Measurements from ENCODE around the gene DUSP16.
"Not testable (repeated sequence)": the region's sequence is repeated elsewhere in the genome, so short reads cannot be mapped to it uniquely, and the experiment has no call there.

Gene DUSP16

DNA sequence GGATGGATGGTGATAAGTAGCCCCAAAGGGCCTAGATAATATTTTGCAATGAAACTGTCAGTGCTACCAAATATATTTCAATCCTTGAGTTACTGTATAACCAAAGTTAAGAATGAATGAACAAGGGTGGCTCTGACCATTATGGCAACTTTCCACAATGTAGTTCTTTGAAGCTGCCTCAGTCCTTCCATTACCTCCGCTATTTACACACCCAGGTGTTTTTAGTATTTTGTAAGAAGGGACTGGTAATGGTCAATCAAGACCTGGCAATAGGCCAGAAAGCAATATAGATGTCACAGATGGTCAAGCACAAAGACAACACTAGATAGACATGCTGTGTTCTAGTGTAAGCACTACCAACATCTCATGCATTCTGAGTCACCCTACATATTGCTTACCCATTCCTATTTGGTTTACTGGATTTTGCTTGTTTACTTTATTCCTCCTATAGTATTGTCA is 16.3 kb downstream of the DUSP16 start:
- DNase-seq (ENCODE audit: low spot score): no peak

DNA sequence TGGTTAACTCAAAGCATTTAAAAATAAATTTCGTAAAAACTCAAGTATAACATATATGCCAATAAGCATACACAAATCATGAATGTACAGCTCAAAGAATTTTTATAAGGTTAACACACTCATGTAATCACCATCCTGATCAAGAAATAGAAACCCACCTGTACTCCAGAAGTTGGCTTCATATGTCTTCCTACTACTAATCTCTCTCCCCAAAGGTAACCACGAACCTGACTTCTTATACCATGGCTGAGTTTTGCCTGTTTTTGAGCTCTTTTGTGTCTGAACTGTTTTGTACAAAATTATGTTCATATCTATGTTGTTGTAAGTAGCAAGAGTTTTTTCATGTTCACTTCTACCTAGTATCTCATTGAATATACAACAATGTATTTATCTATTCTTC is 18.7 kb downstream of the DUSP16 start:
- no peak for DNase-seq (ENCODE audit: low spot score)

DNA sequence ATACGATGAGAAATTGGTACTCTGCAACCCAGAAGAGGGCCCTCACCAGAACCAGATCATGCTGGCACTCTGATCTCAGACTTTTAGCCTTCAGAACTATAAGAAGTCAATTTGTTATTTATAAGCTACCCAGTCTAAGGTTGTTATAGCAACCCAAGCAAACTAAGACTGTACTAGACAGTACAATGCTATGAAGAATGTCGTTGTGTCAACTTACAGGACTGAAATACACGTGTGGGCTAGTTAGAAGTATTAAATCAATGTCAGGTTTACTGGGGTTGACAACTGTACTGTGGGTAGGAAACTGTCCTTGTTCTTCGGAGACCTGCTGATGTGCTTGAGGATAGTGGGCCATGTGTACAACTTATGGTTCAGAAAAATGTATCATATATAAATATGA is 19.7 kb downstream of the DUSP16 start:
- no peak for DNase-seq (ENCODE audit: low spot score)

DNA sequence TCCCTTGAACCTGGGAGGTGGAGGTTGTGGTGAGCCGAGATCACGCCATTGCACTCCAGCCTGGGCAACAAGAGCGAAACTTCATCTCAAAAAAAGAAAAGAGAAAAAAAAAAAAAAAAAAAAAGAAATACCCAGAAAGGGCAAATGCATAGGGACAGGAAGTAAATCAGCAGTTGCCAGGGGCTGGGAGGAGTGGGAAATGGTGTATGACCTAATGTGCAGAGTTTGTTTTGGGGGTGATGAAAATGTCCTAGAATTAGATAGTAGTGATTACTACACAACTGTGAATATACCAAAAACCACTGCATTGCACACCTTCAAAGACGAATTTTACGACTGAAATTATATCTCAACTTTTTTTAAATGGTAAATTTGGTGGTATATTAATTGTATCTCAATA is 20.4 kb downstream of the DUSP16 start:
- DNase-seq (ENCODE audit: low spot score): no peak

DNA sequence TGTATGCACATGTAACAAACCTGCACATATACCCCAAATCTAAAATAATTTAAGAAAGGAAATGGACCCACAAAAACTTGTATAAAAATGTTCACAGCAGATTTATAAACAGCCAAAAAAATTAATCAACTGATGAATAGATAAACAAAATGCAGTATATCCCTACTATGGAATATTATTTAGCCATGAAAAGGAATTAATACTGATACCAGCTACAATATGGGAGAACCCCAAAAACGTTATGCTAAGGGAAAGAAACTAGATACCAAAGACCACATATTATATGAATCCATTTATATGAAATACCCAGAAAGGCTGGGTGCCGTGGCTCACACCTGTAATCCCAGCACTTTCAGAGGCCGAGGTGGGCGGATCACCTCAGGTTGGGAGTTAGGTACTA is 20.9 kb downstream of the DUSP16 start:
- no peak for DNase-seq (ENCODE audit: low spot score)

DNA sequence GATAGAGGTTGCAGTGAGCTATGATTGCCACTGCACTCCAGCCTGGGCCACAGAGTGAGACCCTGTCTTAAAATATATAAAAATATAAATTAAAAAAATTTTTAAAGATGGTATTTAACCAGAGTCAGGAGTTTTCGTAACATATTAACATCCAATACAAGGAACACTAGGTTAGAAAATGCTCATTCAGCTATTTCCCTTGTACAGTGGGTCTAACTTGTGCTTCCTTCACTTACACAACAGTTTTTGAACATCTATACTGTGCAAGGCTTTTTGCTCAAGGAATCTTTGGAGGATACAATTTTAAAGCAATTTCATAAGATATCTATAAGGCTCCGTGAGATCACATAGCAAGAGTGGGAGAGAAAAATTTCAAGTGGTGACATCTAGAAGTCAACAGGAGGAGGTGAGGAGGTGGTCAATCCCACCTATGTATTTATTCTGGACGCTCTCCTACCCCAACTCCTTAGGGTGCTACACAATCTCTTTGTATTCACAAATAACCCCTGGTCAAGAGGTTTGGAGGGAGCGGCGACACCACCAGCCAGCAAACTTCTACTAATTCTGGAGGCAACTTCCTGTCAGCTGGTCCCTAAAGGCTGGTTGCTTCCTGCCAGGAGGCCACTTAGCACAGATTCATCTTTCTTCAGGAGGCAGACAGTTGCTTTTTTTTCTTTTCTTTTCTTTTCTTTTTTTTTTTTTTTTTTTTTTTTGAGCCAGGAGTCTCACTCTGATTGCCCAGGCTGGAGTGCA is 22.2 kb downstream of the DUSP16 start:
- no peak for DNase-seq (ENCODE audit: low spot score)

DNA sequence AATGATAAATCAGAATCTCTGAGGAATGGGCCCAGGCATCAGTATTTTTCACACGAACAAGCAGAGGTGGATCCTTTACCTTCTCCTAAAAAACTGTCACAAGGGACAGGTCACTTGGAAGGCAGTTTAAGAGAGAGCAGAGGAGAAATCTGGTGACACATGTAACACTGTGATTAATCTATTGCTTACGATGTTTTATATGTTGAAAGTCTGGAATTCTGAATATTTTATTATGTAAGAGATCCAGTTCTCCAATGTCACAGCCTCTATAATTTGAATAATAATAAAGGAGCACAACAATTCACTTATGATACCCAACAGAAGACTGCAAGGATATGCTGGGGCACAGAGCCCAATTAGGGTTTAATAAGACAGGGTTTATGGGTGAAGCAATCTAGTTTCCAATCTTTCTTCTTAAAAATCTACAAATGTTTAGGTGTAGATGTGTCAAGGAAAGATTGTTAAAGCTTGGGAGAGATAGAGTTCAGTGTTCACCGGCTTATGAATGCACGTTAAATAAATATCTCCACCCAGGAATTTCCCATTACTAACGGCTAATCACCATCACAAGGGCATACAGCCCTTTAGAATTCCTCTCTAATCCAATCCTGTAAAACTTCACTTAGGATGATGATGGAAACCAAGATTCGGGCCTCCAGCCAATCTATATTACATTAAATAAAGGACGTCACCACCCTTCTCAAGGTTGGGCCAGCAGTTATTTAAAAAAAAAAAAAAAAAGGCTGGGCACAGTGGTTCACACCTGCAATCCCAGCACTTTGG is 23.4 kb downstream of the DUSP16 start:
- DNase-seq (ENCODE audit: low spot score): no peak

DNA sequence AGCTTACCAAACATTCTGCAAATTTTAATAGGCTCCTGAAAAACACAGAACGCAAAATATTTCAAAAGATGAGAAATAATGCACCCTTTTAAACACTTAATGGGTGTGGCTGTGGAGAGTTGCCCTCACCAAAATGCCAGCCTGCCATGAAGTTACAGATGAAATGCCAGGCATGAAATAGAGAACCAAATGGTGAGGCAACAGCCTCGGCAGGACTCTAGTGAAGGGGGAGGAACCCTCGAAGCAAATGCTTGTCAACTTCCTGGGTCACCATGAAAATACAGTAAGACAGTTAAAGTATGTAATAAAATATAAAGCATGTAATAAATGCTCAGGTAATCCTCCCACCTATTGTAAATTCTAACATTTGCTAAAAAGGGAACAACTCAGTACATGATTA is 24.1 kb downstream of the DUSP16 start:
- no peak for DNase-seq (ENCODE audit: low spot score)

DNA sequence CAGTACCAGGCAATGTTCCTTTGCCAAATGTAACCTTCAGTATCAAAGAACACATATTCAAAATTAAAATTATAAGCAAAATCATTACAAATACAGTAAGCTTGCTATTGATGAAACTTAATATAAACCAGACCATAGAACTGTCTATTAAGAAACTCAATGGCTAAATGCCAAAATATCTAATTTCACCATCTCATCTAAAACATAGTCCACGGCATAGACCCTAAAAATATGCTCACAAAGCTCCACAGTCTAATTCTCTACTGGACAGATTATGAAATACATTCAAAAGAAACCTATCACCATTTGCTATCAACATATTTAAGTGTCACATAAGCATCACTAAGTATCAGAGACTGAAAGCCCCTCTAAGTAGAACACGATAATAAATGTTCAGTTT is 25.2 kb downstream of the DUSP16 start:
- DNase-seq (ENCODE audit: low spot score): no peak

DNA sequence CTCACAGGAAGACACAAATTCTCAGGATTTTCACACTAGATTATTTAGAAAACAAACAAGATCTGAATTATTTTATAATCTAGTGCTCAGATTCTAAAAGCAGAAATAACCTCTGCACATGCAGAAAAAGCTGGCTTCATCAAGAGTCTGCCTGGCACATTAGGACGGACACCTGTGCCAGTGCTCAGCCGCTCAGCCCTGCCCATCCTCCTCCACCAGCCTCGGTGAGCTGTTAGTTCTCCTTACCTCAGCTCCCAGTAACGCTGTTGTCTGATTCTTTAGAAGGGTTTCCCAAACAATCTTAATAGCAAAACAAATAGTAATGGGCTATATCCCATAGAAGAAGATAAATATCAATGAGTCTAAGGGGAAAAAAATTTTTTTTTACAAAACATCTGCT is 27.7 kb downstream of the DUSP16 start:
- no peak for DNase-seq (ENCODE audit: low spot score)

DNA sequence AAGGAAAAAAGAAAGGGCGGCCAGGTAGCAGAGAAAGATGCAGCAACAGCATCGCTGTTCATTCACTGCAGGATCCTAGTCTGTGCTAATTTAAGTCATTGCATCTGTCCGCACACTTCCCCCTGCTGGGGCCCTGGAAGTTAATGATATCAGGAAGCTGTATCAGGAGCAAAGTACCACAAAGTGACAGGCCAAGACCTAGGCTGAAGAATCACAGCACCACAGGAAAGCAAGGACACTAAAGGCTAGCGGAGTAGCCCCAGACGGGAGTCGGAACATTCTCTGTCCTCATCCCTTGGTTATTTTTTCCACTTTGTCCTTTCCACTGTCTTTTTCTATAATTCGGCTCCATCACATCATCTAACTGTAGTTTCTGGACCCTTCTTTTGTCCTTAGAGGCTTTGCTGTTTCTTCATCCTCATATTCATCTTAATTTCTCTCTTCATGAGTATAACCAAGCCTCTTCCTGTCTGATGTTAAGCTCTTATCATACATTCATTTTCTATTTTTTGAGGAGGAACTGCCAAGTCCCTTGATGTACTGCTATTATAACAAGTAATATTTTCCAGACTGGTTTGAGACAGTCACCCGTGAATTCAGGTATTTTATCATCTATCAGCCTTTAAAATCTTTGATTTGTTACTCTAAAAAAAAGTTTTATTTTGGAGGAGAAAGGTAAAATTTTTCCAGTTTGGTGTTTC is 28.3 kb downstream of the DUSP16 start:
- DNase-seq (ENCODE audit: low spot score): no peak

DNA sequence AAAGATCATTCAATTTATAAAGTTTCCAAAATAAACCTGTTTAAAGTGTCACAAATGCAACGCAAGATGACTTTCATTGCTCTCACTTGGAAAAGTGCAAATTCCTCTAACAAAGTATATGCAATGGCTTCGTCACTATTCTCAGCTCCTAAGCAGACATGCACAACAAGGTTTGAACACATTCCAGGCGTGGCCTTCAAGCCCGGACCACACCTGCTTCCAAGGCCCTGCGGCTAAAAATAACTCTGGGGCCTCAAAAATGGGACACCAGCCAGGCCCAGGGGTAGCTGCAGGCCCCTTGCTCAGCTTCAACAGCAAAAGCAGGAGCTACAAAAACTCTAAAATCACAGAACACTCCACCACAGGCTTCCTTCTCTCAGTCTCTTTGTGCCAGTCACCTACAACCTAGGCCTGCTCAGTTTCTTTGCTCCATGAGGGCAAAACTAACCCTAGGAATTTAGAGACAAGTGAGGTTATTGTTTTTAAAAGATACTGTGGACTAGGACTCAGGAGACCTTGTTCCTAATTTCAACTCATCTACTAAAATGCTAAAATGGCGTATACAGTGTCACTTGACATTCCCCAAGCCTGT is 29.3 kb downstream of the DUSP16 start:
- no peak for DNase-seq (ENCODE audit: low spot score)

DNA sequence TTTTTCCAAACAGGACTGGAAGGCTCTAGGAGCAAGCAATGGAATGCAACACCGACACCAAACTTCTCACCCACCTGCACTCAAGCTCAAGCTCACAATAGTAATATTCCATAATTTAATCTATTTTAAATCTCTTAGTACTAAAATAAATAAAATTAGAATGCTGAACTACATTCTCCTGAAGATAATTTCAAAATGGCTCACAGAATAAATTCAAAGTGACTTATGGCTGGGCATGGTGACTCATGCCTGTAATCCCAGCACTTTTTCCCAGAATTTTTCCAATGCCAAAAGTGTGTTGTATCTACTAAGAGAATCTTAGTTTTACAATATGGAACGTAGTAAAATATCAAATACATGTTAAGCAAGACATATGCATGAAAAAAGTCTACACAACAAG is 31.5 kb downstream of the DUSP16 start:
- DNase-seq (ENCODE audit: low spot score): no peak

DNA sequence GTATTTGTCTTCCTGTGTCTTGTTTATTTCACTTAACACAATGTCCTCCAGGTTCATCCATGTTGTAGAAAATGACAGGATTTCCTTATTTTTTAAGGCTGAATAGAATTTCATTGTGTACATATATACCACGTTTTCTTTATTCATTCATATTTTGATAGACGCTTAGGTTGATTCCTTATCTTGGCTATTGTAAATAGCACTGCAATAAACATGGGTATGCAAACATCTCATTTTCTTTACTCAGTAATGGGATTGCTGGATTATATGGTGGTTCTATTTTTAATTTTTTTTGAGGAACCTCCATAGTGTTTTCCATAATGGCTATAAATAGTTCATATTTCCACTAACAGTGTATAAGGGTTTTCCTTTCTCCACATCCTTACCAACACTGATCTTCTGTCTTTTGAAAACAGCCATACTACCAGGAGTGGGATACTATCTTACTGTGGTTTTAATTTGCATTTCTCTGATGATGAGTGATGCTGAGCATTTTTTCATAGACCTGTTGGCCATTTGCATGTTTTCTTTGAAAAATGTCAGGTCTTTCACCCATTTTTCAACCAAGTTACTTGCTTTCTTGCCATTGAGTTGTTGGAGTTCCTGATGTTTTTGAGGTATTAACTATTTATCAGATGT is 32.8 kb downstream of the DUSP16 start:
- no peak for DNase-seq (ENCODE audit: low spot score)

DNA sequence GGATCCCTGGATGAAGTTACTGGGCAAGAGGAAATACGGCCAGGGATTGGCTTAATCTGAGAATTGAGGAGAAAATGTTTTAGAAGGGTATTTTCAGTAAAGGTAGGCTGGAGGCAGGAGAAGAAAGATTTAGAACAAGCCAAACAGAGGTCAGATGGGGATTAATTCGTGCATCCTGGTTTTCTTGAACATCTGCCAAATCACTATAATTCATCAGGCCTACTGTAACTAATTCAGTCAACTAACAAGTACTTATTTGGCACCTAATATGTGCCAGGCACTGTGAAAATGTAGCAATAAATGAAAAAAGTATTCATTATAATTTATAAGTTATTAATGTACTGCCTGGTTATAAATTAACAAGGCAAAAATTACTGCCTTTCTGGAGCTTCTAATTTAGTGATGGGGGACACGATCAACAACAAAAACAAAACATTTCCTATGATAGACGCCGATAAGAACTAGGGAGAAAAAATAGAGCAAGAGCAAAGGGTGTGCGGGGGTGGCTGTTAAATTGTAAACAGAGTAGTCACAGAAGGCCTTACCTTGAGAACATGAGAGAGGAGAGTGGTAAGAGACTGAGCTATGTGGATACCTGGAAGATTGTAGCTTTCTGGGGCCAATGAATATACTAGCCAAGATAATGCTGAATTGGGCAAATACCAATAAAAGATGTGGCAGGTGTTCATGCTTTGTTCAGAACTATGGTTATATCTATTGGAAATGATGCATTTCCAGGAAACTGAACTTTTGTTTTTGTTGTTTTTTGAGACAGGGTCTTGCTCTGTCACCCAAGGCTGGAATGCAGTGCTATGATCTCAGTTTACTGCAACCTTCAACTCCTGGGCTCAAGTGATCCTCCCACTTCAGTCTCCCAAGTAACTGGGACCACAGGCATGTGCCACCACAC is 34.0 kb downstream of the DUSP16 start:
- DNase-seq (ENCODE audit: low spot score): no peak

DNA sequence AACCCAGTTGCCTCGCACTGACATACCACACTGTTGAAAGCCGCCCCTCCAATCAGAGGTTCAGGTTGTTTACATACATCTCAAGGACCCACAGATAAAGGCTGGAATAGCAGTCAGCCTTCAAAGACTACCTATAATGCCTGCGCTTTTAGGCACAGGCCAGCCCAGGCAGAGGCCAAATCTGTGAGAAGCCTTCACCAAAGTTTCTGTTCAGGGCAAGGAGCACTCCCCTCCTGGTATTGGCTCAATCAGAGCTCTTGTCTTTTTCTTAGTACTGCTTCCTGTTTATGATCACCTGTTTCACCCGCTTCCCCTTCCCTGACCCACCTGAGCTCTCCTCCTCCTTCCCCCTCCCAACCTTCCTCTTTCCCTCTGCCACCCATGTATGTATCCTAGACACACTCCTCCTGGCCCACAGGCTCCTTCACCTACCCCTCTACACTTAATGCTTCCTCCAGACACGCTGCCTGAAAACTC is 34.8 kb downstream of the DUSP16 start:
- no peak for DNase-seq (ENCODE audit: low spot score)

DNA sequence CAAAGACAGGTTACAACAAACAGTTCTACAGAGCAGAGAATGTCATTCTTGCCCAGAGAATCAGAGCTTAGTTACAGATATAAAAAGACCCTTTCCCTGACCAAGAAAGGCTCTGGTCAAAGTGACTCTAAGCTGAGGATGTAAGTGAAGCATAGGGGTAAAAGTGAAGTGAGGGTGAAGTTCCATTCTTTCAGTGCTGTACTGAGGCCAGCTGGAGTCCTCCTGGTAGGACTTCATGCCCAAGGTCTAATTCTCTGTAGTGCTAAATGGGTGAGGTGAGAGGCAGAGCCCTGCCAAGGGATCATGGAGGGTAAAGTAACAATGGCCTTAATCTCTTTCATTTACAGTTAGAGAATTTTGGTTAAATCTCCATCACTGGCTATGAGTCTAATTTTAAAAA is 38.5 kb downstream of the DUSP16 start:
- no peak for DNase-seq (ENCODE audit: low spot score)

DNA sequence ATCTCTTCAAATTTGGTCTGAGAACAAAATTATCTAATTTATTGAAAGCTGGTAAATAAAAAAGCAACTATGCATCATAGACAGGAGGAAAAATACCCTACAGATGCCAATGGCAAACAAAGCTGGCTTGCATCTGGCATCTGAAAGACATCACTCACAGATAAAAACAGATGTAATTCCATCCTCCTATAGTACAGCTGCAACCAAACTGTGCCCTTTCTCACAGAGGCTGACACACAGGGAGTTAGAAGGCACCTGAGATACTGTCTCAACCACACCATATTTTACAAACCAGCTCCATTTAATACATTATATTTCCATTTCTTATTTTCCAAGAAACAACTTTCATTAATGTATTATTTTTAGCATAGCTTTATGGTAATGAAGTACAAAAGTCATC is 39.4 kb downstream of the DUSP16 start:
- DNase-seq (ENCODE audit: low spot score): no peak

DNA sequence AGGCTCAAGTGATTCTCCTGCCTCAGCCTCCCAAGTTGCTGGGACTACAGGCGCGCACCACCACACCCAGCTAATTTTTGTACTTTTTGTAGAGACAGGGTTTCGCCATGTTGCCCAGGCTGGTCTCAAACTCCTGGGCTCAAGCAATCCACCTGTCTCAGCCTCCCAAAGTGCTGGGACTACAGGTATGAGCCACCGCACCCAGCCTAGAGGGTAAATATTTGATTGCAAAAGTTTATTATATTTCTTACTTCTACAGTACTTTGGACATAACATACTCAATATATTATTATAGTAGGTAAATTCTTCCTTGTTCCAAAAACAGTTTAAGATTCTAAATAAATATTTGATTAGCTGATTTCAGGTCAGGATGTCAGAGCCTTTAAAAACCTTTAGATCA is 40.0 kb downstream of the DUSP16 start:
- DNase-seq (ENCODE audit: low spot score): not testable (repeated sequence)

DNA sequence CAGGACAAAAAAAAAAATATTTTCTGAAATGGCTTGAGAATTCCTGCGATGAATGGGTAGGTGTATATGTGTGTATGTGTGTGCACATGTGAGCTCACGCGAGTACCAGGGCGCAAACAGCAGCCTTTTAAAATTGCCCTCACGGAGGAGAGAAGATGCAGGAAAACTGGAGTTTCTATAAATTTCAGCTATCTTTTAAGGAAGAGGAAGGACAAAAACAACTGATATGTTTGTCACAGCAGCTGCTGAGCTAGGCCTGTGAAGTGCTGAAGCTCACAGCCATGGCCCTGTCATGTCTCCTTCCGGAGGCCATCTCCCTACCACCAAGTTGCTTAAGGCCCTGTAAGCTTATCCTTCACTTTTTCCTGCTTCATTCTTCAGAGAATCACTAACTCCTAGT is 40.8 kb downstream of the DUSP16 start:
- no peak for DNase-seq (ENCODE audit: low spot score)

DNA sequence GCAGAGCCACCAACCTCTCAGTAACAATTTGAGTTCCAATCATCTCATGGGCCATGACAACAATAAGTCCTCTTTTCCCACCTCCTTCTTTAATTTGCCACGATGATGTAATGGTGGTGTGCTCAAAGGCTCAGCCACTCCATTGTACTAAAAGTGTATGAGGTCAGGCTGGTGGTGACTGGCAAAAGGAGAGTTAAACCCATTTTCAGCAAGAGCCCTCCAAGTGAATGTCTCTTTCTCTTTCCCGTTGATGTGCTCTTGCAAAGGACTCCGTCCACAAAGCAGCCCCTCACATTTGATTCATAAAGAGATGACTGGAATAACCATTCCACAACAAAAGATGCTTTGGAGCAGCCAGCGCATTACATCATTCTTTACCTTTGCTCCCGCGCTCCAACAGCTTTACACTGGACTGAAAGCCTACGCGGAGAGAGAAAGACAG is 41.6 kb downstream of the DUSP16 start:
- no peak for DNase-seq (ENCODE audit: low spot score)

Data from D341Med (cell line).